Measurements from ENCODE around the gene TXNDC8.

- TF ChIP-seq RFX5 (IDR thresholded peaks at IDR 0.05; ENCODE audit: low read depth, low read length) (no peak), IRF9 (CRISPR knock-in tag; IDR thresholded peaks at IDR 0.05; ENCODE audit: borderline replicate concordance) (no peak), ESRRA (CRISPR knock-in tag; IDR thresholded peaks at IDR 0.05; ENCODE audit: low read depth) (no peak), ZNF367 (CRISPR knock-in tag; IDR thresholded peaks at IDR 0.05; ENCODE audit: borderline replicate concordance) (no peak), MAFK (conservative IDR thresholded peaks at IDR 0.05 in 1 of 2, IDR thresholded peaks at IDR 0.05 in 1 of 2; ENCODE audit: low read length in 2 of 2) (no peak), ZNF335 (CRISPR knock-in tag; IDR thresholded peaks at IDR 0.05) (no peak), KIAA2018 (CRISPR knock-in tag; IDR thresholded peaks at IDR 0.05; ENCODE audit: borderline replicate concordance) (no peak)
- TF ChIP-seq, protein P1, sequence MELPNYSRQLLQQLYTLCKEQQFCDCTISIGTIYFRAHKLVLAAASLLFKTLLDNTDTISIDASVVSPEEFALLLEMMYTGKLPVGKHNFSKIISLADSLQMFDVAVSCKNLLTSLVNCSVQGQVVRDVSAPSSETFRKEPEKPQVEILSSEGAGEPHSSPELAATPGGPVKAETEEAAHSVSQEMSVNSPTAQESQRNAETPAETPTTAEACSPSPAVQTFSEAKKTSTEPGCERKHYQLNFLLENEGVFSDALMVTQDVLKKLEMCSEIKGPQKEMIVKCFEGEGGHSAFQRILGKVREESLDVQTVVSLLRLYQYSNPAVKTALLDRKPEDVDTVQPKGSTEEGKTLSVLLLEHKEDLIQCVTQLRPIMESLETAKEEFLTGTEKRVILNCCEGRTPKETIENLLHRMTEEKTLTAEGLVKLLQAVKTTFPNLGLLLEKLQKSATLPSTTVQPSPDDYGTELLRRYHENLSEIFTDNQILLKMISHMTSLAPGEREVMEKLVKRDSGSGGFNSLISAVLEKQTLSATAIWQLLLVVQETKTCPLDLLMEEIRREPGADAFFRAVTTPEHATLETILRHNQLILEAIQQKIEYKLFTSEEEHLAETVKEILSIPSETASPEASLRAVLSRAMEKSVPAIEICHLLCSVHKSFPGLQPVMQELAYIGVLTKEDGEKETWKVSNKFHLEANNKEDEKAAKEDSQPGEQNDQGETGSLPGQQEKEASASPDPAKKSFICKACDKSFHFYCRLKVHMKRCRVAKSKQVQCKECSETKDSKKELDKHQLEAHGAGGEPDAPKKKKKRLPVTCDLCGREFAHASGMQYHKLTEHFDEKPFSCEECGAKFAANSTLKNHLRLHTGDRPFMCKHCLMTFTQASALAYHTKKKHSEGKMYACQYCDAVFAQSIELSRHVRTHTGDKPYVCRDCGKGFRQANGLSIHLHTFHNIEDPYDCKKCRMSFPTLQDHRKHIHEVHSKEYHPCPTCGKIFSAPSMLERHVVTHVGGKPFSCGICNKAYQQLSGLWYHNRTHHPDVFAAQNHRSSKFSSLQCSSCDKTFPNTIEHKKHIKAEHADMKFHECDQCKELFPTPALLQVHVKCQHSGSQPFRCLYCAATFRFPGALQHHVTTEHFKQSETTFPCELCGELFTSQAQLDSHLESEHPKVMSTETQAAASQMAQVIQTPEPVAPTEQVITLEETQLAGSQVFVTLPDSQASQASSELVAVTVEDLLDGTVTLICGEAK (IDR thresholded peaks at IDR 0.05): no peak
- TF ChIP-seq, protein P1 (CRISPR knock-in tag; IDR thresholded peaks at IDR 0.05): no peak
- TF ChIP-seq, protein P2, sequence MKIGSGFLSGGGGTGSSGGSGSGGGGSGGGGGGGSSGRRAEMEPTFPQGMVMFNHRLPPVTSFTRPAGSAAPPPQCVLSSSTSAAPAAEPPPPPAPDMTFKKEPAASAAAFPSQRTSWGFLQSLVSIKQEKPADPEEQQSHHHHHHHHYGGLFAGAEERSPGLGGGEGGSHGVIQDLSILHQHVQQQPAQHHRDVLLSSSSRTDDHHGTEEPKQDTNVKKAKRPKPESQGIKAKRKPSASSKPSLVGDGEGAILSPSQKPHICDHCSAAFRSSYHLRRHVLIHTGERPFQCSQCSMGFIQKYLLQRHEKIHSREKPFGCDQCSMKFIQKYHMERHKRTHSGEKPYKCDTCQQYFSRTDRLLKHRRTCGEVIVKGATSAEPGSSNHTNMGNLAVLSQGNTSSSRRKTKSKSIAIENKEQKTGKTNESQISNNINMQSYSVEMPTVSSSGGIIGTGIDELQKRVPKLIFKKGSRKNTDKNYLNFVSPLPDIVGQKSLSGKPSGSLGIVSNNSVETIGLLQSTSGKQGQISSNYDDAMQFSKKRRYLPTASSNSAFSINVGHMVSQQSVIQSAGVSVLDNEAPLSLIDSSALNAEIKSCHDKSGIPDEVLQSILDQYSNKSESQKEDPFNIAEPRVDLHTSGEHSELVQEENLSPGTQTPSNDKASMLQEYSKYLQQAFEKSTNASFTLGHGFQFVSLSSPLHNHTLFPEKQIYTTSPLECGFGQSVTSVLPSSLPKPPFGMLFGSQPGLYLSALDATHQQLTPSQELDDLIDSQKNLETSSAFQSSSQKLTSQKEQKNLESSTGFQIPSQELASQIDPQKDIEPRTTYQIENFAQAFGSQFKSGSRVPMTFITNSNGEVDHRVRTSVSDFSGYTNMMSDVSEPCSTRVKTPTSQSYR (CRISPR knock-in tag; IDR thresholded peaks at IDR 0.05; ENCODE audit: borderline replicate concordance): no peak
Measured at GRCh38 chr9:110351009-110351467, 13.4 kb upstream of the TXNDC8 start.

Data from HepG2 (cell line).